IPS DF 6.9 (cell line): ENCODE results near the gene P2RX1.
"Not testable (repeated sequence)": the region's sequence is repeated elsewhere in the genome, so short reads cannot be mapped to it uniquely, and the experiment has no call there.

Experiments used
- DNase-seq: peaks from one replicate; pipeline ENCODE4 v3.0.0-alpha.2; 2013; ENCODE audit warnings: low read depth, low spot score
- H3K27ac ChIP-seq: one replicate; pipeline ENCODE4 v1.5.1; 2013; ENCODE audit warnings: low read length, control low read depth
- H3K27me3 ChIP-seq: 2 replicates; pipeline ENCODE4 v1.6.1; 2013; ENCODE audit warnings: mild to moderate bottlenecking, low read length; ENCODE audit not compliant: control insufficient read depth, insufficient read depth
- H3K36me3 ChIP-seq: 2 replicates; pipeline ENCODE4 v1.6.1; 2013; ENCODE audit warnings: low read length; ENCODE audit not compliant: control insufficient read depth, insufficient read depth
- H3K4me1 ChIP-seq: 2 replicates; pipeline ENCODE4 v1.6.1; 2013; ENCODE audit warnings: low read length; ENCODE audit not compliant: control insufficient read depth, insufficient read depth
- H3K4me3 ChIP-seq: 2 replicates; pipeline ENCODE4 v1.5.1; 2013; ENCODE audit warnings: mild to moderate bottlenecking, low read length
- H3K9me3 ChIP-seq: 2 replicates; pipeline ENCODE4 v1.6.1; 2013; ENCODE audit warnings: low read length, inconsistent platforms; ENCODE audit not compliant: control insufficient read depth, insufficient read depth
- WGBS: extraction: QIAGEN DNeasy Blood & Tissue Kit; methylation state at CpG from one replicate; pipeline ENCODE4 v1.1.7; 2013; ENCODE audit warnings: mixed read lengths, missing lambda C conversion rate; ENCODE audit not compliant: insufficient read length, insufficient coverage; 5-methylcytosine and 5-hydroxymethylcytosine counted together

The P2RX1 gene

DNA sequence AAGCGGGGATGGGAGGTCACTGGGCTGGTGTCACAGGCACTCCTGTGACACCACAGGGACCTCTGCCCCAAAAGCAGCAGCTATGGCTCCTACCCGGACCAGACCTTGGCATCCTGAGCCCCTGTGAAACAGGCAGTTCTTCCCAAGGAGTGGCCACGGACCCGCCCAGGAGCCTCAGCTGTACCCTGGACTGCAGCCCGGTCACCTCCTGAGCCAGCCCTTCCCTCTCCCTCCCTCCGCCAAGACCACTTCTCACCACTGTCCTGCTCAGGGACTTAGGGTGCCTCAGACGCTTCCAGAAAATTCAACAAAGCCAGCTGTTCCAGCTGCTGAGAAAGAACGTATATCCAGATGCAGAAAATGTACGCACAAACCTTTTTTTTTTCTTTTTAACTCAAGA lies 56.3 kb downstream of the P2RX1 start:
- no CpG with 5 or more reads among the region's 9 CpGs for WGBS
- no peaks in the 10 kb centered on the region for H3K9me3 ChIP-seq
- no peak overlapping the region for H3K27ac ChIP-seq
- no peaks in the 10 kb centered on the region for H3K27me3 ChIP-seq
- no peak overlapping the region for H3K4me3 ChIP-seq
- H3K36me3 ChIP-seq: peaks cover 11% of the 10 kb centered on the region
- no peak for DNase-seq
- no peaks in the 10 kb centered on the region for H3K4me1 ChIP-seq

- Histone ChIP-seq H3K4me1 (no peaks in the 10 kb centered on the region), H3K36me3 (peaks cover 11% of the 10 kb centered on the region), H3K27ac (no peak overlapping the region), H3K4me3 (no peak overlapping the region), H3K9me3 (no peaks in the 10 kb centered on the region), H3K27me3 (no peaks in the 10 kb centered on the region)
- no peak for DNase-seq
- WGBS: no CpG with 5 or more reads among the region's 16 CpGs
These were observed 58.8 kb downstream of the P2RX1 start for GRCh38 chr17:3857261-3858105.

GRCh38 chr17:3854204-3854603 lies 62.1 kb downstream of the P2RX1 start:
- not testable (repeated sequence) for H3K27me3 ChIP-seq, H3K4me3 ChIP-seq, H3K9me3 ChIP-seq, H3K27ac ChIP-seq, H3K4me1 ChIP-seq, H3K36me3 ChIP-seq, DNase-seq
- WGBS: no CpG with 5 or more reads among the region's 36 CpGs

DNA sequence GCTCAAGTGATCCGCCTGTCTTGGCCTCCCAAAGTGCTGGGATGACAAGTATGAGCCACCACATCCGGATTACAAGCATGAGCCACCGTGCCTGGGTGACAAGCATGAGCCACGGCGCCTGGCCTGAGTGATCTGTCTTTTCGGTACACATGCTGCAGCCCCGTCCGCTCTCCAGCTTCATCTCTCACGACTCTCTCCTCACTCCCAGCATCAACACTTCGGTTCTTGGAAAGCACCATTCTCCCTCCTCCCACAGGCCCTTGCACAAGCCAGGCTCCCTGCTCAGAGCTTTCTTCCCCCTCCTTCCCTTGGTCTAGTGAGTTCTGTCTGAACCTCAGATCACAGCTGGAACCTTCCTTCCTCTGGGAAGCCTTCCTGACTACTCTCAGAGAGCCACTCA lies 63.7 kb downstream of the P2RX1 start:
- H3K4me1 ChIP-seq: no peaks in the 10 kb centered on the region; the same call in 1 of the 2 replicates
- no CpG with 5 or more reads among the region's 10 CpGs for WGBS
- no peak for DNase-seq
- H3K9me3 ChIP-seq: no peaks in the 10 kb centered on the region
- H3K36me3 ChIP-seq: no peaks in the 10 kb centered on the region
- no peak overlapping the region for H3K4me3 ChIP-seq
- no peaks in the 10 kb centered on the region for H3K27me3 ChIP-seq
- no peak overlapping the region for H3K27ac ChIP-seq

DNA sequence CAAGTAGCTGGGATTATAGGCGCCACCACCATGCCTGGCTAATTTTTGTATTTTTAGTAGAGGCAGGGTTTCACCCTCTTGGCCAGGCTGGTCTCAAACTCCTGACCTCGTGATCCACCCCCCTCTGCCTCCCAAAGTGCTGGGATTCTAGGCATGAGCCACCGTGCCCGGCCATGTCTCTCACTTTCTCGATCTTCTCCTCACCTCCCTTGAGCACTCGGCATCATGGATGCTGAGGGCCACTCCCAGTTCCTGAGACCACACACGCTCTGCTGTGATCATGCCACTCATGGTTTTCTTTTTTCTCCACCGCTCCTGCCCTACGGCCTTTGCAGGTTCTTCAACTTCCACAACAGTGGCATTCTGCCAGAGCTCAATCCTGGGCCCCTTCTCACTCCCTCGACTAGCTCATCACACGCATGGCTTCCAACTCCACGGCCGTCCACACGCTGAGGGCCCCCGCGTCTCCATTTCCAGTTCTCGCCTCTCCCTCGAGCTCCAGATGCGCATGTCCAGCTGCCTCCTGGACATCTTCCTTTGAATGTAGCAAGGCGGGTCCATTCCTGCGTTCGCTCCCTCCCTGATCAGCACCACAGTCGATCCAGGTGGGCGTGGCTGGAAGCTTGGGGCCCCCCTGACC lies 64.7 kb downstream of the P2RX1 start:
- no peak for DNase-seq
- Histone ChIP-seq H3K9me3 (no peaks in the 10 kb centered on the region), H3K36me3 (no peaks in the 10 kb centered on the region), H3K27me3 (no peaks in the 10 kb centered on the region), H3K4me1 (no peaks in the 10 kb centered on the region; the same call in 1 of the 2 replicates), H3K27ac (no peak overlapping the region), H3K4me3 (no peak overlapping the region)
- no CpG with 5 or more reads among the region's 24 CpGs for WGBS

GRCh38 chr17:3848229-3848835 lies 67.9 kb downstream of the P2RX1 start:
- H3K27me3 ChIP-seq: no peaks in the 10 kb centered on the region
- H3K4me1 ChIP-seq: no peaks in the 10 kb centered on the region; the same call in 1 of the 2 replicates
- H3K27ac ChIP-seq: no peak overlapping the region
- no peak for DNase-seq
- no peaks in the 10 kb centered on the region for H3K36me3 ChIP-seq
- WGBS: no CpG with 5 or more reads among the region's 9 CpGs
- no peak overlapping the region for H3K4me3 ChIP-seq
- H3K9me3 ChIP-seq: no peaks in the 10 kb centered on the region

DNA sequence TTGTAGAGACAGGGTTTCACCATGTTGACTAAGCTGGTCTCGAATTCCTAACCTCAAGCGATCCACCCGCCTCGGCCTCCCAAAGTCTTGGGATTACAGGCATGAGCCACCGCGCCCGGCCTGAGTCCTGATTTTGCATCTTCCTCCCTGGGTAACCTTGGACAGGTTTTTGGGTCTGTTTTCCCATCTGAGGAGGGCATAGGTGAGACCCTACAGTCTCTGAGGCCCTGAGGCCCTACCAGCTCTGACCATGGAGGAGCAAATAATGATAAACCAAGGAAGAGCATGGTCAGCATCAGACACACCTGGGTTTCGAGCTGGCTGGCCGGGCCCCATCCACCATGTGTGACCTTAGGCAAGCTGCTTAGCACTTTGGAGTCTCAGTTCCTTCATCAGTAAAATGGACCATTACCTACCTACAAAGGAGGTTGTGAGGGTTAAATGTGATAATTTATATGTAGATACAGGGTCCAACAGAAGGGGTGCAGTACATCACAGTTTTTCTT lies 69.0 kb downstream of the P2RX1 start:
- Histone ChIP-seq H3K27ac (no peak overlapping the region), H3K27me3 (no peaks in the 10 kb centered on the region), H3K4me3 (no peak overlapping the region), H3K4me1 (no peaks in the 10 kb centered on the region; the same call in 1 of the 2 replicates), H3K9me3 (no peaks in the 10 kb centered on the region), H3K36me3 (no peaks in the 10 kb centered on the region)
- DNase-seq: no peak
- WGBS: no CpG with 5 or more reads among the region's 9 CpGs
